T-helper 22 cell (primary cell): ENCODE results near the gene DBH.
"Not testable (repeated sequence)": the region's sequence is repeated elsewhere in the genome, so short reads cannot be mapped to it uniquely, and the experiment has no call there.

ENCODE experiments used
- DNase-seq: peaks from one replicate; pipeline ENCODE4 v3.0.0-alpha.2; 2020; ENCODE audit warnings: low read depth

The DBH gene

DNA sequence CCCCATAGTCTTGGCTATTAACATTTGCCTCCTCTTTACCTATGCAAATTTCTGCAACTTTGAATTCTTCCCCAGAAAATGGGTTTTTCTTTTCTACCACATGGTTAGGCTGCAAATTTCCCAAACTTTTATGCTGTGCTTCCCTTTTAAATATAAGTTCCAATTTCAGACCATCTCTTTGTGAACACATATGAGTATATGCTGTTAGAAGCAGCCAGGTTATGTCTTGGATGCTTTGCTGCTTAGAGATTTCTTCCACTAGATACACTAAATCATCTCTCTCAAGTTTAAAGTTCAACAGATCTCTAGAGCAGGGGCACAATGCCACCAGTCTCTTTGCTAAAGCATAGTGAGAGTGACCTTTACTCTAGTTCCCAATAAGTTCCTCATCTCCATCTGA lies 10.2 kb upstream of the DBH start:
- not testable (repeated sequence) for DNase-seq

DNA sequence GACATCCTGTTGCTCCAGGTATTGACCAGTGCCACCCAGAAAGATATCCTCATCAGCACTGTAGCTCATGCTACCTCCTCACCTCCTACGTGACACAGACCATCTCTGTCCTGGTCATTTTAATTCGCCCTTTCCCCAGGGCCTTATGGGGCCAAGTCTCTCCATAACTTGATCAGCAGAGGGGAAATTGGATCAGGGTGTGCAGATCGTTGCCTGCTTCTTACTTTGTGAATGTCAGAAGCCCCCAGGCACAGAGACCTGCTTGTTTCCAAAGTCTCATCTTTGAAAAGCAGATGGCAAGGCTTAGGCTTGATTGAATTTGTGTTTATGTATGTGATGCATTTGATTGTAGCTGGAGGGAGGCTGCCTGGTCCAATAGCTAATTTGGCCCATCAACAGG lies 8.8 kb upstream of the DBH start:
- DNase-seq = no peak

DNA sequence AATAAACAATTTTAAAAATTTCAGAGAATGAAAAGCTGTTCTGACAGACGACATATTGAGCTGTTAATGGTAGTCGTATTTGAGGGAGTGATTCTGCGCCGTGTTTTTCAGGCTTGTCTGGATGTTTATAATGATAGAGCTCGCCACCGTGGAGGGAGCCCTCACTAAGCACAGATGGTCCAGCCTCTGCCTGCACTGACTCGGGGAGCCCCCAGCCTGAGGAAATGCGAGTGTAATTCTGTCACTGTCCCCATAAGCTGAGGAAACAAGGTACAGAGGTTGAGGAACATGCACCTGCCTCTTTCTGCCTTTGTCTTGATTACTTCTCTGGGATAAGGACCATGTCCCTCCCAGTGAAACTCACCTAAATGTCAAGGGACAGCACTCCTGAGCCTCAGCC lies 7.4 kb upstream of the DBH start:
- no peak for DNase-seq

- DNase-seq = no peak
Measured at GRCh38 chr9:133629221-133630110, 6.7 kb upstream of the DBH start.

DNA sequence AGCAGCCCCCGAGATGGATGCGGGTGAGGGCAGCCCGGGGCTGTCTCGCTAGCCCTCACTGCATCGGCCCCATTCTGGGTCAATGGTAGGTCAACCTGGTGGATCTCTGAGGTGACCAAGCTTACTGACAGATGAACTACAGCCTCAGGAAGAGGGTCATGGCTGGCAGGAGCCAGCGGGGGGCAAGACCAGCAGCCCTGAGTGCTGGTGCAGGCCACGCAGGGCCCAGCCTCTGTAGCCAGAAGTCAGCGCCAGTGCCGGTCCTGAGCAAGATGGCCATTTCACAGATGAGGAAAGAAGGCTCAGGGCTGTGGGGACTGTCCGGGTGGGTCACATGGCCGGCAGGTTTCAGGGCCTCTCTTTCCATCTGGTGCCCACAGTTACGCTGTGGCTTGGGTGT lies 5.1 kb upstream of the DBH start:
- DNase-seq = no peak

- no peak for DNase-seq
Measured at GRCh38 chr9:133632806-133633680, 3.1 kb upstream of the DBH start.

DNA sequence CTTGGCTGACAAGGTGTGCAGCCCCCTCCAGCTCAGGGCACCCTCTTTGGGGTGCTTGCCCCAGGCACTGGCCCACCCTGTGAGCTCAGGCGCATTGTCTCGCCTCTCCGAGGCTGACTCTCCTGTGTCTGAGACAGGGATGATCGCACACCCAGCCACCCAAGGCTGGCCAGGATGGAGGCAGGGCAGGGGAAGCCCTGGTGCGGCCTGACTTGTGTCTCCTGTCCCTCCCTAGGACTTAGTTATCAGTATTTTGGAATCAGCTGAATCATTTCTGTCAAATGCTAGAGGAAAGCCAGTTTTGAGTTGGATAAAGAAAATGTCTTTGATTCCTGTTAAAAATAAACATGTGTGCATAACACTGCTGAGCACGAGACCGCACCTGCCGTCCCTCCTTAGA lies 2.5 kb upstream of the DBH start:
- DNase-seq = no peak

- no peak for DNase-seq
Measured at GRCh38 chr9:133634081-133634691, 2.0 kb upstream of the DBH start.

GRCh38 chr9:133635098-133635497 lies 1.1 kb upstream of the DBH start:
- DNase-seq = no peak

DNA sequence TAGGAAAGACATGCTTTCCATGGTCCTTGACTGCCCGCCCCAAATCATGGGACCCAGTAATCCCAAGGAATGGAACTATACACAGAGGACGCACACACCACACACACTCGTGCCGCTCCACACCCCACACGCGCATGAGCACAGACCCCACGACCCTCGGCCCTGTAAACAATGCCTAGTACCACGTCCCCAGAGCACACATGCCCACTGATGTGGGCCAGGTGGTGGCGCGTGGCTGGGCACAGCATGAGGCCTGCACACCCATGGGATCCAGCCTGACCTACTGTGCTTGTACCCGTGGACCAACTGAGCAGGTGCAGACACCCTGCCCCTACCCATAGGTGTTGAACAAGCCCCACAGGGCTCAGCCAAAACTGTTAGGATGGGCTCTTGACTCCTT lies 739 bp downstream of the DBH start:
- DNase-seq = no peak

DNA sequence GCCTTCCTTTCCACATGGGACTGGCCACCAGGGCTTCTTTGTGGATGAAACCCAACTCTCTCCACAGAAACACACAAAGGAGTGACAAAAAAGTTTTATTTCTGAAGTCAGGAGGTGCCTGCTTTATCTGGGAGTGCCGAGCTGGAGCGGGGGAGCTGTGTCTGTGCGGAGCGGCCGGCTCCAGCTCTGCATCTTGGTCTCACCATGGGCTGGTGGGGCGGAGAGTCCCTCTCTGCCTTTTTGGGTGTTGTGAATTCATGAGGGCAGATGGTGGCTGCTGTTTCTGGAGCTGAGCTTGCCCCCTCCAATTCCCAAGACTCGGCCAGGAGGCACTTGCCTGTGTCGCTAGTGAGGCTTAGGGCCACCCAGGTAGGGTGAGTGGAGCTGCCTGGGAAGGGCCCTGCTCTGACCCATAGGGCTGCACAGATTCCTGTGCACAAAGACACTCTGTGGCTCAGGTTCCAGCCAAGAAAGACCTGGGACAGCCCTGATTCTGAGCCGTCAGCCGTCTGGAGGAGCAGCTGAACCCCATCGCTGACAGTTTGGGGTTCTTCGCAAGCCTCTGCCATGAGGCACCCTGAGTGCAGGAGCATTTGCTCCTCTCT lies 1.4 kb downstream of the DBH start:
- DNase-seq = no peak

DNA sequence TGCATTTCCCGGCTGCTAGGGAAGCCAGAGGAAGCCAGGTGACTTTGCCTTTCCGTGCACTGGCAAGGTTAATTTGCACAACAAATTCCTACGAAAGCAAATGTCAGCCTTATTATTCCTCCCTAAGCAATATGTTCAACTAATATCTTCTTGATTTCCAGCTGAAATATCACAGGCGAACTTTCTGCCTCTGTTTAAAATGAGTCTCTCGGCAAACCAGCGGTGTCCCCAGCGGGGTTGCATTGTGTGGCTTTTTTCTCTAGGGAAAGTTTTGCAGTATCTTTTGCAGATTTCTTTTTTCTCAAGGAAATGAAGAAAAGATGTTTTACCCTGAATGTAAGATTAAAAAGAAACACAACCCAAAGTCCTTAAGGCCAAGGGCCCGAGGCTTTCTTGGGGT lies 1.9 kb downstream of the DBH start:
- no peak for DNase-seq

- DNase-seq = no peak
Measured at GRCh38 chr9:133638711-133639110, 2.5 kb downstream of the DBH start.

DNA sequence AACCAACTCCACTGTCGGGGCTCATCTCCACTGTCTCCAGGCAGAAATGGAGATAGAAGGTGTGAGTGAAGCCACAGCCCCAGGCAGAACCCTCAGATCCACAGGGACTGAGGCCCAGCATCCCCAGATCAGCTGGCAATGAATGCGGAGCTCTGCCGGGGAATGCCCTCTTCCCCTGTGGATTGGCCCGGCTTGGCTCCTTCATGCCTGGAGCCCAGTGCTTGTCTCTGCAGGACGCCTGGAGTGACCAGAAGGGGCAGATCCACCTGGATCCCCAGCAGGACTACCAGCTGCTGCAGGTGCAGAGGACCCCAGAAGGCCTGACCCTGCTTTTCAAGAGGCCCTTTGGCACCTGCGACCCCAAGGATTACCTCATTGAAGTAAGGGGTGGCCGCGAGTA lies 3.5 kb downstream of the DBH start:
- no peak for DNase-seq

GRCh38 chr9:133640160-133640559 lies 4.0 kb downstream of the DBH start:
- no peak for DNase-seq

DNA sequence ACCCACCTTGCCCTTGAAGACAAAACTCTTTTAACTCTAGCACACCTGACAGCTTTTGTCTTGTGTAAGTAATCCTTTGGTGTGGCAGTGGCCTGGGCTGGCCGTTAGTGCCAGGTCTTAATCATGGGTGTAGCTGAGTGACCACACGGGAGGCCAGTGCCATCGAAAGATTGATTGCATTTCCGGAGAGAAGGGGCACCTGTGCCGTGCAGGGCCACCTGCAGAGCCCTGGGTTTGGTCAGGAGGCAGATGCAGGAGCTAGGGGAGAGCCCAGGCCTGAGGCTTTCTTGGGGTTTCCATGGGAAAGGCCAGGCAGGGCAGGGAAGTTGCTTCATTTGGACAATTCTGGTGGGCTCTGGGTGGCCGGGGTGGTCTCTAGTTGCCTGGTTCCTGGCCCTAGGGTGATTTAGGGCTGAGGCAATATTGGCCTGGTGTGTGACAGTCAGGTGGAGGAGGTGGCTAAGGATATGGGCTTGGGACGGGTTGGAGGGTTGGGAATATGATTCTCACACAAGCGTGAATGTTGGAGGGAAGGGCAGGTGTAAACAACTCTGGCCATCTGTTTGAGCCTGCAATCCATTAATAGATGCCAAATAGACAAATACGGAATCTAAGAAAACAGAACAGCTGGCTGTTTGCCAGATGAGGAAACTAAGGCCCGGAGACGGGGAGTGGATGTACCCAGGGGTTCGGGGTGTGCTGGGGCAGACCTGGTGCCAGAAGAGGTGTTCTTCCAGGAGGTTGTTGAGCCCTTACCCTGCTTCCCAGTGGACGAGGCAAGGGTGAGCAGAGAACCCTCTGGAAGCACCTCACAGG lies 4.6 kb downstream of the DBH start:
- no peak for DNase-seq

DNA sequence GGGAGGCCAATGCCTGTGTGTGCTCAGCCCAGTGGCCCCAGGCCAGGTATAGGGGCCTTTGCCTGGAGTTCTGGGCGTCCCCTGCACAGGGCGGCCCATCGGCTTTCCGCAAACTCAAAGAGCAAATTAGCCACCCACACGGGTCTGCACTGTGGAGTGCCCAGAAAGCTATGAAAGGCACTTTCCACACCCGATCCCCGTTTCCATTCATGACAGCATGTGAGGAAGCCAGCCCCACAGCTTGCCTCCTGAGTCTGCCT lies 5.2 kb downstream of the DBH start:
- DNase-seq = no peak

DNA sequence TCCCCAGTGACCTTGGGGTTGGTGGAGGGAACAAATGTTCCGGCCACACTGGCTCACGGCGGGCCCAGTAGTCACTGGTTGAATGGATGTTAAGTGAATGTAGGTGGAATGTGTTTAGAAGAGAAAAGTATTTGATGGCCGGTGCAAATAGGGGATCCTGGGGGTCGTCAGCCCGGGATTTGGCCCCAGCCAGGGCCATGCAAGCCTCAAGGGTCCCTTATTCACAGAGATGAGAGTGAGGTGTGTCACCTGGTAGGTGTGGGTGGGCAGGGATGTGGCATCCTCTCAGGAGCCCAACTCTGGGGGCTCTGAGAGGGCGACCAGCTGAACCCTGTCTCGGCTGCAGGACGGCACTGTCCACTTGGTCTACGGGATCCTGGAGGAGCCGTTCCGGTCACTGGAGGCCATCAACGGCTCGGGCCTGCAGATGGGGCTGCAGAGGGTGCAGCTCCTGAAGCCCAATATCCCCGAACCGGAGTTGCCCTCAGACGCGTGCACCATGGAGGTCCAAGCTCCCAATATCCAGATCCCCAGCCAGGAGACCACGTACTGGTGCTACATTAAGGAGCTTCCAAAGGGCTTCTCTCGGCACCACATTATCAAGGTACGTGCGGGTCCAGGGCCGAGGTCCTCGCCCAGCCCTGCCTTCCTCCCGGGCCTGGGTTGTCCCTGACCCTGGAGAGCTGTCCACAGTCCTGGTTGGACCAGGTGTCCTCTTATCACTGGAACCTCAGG lies 5.9 kb downstream of the DBH start:
- no peak for DNase-seq

DNA sequence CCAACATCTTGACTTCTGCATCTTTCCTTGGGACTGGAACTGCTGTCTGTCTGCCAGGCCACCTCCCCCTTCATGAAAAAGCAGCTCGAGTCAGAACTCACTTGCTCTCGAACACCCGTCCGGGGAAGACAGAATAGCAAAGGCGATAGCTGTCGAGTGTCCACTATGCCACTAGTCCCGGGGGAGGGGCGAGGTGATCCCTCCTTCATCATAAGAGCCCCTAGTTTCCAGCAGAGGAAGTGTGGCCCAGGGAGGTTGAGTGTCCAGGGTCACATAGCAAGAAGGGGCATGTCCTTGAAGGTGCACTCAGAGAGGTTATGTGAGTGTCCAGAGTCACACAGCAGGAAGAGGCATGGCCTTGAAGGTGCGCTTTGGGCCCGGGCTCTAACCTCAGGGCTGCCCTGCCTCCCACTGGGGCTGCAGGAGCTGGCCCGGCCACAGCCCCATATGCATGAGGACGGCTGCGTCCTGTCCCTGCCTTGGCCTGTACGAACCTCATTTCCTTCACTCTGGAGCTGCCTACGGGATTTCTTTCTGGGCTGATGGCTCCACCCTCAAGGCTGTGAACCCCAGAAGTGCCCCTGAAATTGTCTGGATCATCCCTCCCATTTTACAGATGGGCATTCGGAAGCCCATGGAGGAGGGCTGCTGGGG lies 6.7 kb downstream of the DBH start:
- no peak for DNase-seq

DNA sequence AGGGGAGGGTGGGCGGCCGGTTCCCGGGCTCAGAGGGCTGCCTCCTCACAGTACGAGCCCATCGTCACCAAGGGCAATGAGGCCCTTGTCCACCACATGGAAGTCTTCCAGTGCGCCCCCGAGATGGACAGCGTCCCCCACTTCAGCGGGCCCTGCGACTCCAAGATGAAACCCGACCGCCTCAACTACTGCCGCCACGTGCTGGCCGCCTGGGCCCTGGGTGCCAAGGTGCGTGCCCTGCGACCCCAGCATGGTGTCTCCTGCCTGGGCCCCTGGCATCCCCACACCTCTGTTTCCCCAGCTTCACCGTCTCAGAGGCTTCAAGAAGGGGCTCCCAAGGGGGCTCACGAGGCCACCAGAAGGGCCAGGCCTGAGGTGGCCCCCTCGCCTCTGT lies 7.2 kb downstream of the DBH start:
- no peak for DNase-seq
